Keratinocyte (primary cell): ENCODE results near the gene USP17L13. TPM values are rescaled to one million over a fixed set of nuclear protein-coding genes. Genes with fewer than 3 reads are reported as not detected.
"Not testable (repeated sequence)": the region's sequence is repeated elsewhere in the genome, so short reads cannot be mapped to it uniquely, and the experiment has no call there.

Experiments
- DNase-seq: peaks from one replicate; pipeline ENCODE4 v3.0.0-alpha.2; 2011; ENCODE audit warnings: low read depth, missing footprints, low spot score
- FAIRE-seq: peaks from 2 replicates; lab custom pipeline; 2011; peaks lifted over from hg19 to GRCh38; lab: Jason Lieb, UNC
- H2AFZ ChIP-seq: 2 replicates; pipeline ENCODE4 v1.6.0; 2012; ENCODE audit warnings: low read length, control low read depth, inconsistent platforms; ENCODE audit not compliant: control insufficient read depth
- H3K27ac ChIP-seq: 2 replicates; pipeline ENCODE4 v1.5.1; 2011; ENCODE audit warnings: low read length; ENCODE audit not compliant: control insufficient read depth, insufficient read depth
- H3K27me3 ChIP-seq: 3 replicates; pipeline ENCODE4 v1.6.0; 2011; ENCODE audit warnings: low read length; ENCODE audit not compliant: control insufficient read depth, insufficient read depth; ENCODE audit errors: extremely low read depth
- H3K36me3 ChIP-seq, 2 experiments: 2 replicates in 1 of 2; 3 replicates in 1 of 2; pipeline ENCODE4 v1.5.1; 2011; ENCODE audit warnings: low read length in 2 of 2, mild to moderate bottlenecking in 1 of 2; ENCODE audit not compliant: control insufficient read depth in 2 of 2, insufficient read depth in 2 of 2; ENCODE audit errors: extremely low read depth in 1 of 2
- H3K4me1 ChIP-seq: 3 replicates; pipeline ENCODE4 v1.5.1; 2011; ENCODE audit warnings: low read length; ENCODE audit not compliant: control insufficient read depth, insufficient read depth; ENCODE audit errors: extremely low read depth
- H3K4me2 ChIP-seq: 3 replicates; pipeline ENCODE4 v1.6.0; 2011; ENCODE audit warnings: low read depth, low read length; ENCODE audit not compliant: control insufficient read depth, insufficient read depth; ENCODE audit errors: extremely low read depth
- H3K4me3 ChIP-seq, 3 experiments: fragments of 200-600 bp in 1 of 3; sonication (generic) in 1 of 3; 2 replicates in 2 of 3; 3 replicates in 1 of 3; pipeline ENCODE4 v1.5.1; 2011 to 2016; ENCODE audit warnings: low read length in 3 of 3, mild to moderate bottlenecking in 3 of 3, control low read depth in 2 of 3, inconsistent platforms in 1 of 3, low read depth in 1 of 3, mixed read lengths in 1 of 3, mixed run types in 1 of 3, moderate library complexity in 1 of 3; ENCODE audit not compliant: control insufficient read depth in 2 of 3, insufficient read depth in 2 of 3; ENCODE audit errors: extremely low read depth in 1 of 3
- H3K79me2 ChIP-seq: 2 replicates; pipeline ENCODE4 v1.6.0; 2012; ENCODE audit warnings: low read length; ENCODE audit not compliant: control insufficient read depth, insufficient read depth
- H3K9ac ChIP-seq: 3 replicates; pipeline ENCODE4 v1.6.0; 2011; ENCODE audit warnings: low read length; ENCODE audit not compliant: control insufficient read depth, insufficient read depth; ENCODE audit errors: extremely low read depth
- H3K9me1 ChIP-seq: 3 replicates; pipeline ENCODE4 v1.6.0; 2011; ENCODE audit warnings: low read length; ENCODE audit not compliant: control insufficient read depth, insufficient read depth; ENCODE audit errors: extremely low read depth
- H3K9me3 ChIP-seq: 2 replicates; pipeline ENCODE4 v1.5.1; 2012; ENCODE audit warnings: low read depth, low read length; ENCODE audit not compliant: control insufficient read depth
- H4K20me1 ChIP-seq: 3 replicates; pipeline ENCODE4 v1.6.0; 2011; ENCODE audit warnings: low read length; ENCODE audit not compliant: control insufficient read depth, insufficient read depth; ENCODE audit errors: extremely low read depth
- dilution Hi-C: fragments of 300-500 bp; cut with MboI; formaldehyde crosslinking; loops from one replicate; pipeline ENCODE4 v1.7.0; 2020; ENCODE audit warnings: low sequenced_read_pairs; ENCODE audit not compliant: extremely low pct_ligation_motif_present
- polyA plus RNA-seq, 5 experiments: library from polyadenylated mRNA; depleted of rRNA in 3 of 5; stranded (reverse) in 3 of 5; stranded (forward) in 1 of 5; unstranded in 1 of 5; fragments of >200 nt; gene quantifications; 1 replicate in 1 of 5; 2 replicates in 3 of 5; 3 replicates in 1 of 5; pipeline versions ENCODE4 v1.2.1 to v1.2.3, GENCODE V29; 2011 to 2012; ENCODE audit warnings: missing spikeins in 2 of 5, low read depth in 1 of 5, low replicate concordance in 1 of 5

USP17L13 gene
- polyA plus RNA-seq, 1 donor (not counting 4 experiments of a cell fraction or from before 2014, with no cell fraction given), result not detected

DNA sequence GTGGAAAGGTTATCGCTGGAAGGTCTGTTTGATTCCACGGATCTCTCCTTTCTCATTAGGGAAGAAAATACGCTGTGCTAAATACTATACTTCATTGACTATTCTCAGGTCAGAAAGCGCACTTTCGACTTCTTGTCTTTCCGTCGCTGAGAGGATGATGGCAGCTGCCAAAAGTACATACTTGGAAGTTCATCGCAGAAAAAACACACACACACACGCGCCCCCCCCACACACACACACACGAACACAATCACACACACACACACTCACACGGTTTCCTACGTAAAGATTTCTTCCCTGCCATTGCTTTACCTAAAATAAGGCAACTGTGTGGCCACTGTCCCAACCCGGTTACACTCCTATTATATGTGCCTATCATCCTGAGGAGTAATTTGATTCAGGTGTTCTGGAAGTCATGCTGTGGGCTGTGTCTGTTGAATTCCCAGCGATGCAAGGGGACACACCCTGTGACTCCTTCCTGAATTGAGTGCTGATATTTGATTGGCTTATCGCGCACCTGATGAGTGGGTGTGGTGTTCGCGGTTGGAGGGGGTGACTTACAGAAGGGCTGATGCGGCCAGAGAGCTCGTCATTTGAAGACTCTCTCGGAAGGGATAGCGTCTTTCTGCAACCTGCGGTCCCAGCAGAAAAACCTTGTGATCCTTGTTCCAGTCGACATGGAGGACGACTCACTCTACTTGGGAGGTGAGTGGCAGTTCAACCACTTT lies 23.4 kb downstream of the USP17L13 start, which contains the start of gene USP17L18:
Gene USP17L18 (plus strand): TSS at position 678 of the 728 bp plus-strand sequence. CDS start 0 bp downstream, at position 678.
- dilution Hi-C loops, H3K27ac ChIP-seq, FAIRE-seq, H3K4me2 ChIP-seq, H3K9ac ChIP-seq, H3K79me2 ChIP-seq, H4K20me1 ChIP-seq, H3K36me3 ChIP-seq, H3K4me1 ChIP-seq, H2AFZ ChIP-seq, H3K27me3 ChIP-seq, DNase-seq, H3K9me1 ChIP-seq, H3K4me3 ChIP-seq, H3K9me3 ChIP-seq: not testable (repeated sequence)

DNA sequence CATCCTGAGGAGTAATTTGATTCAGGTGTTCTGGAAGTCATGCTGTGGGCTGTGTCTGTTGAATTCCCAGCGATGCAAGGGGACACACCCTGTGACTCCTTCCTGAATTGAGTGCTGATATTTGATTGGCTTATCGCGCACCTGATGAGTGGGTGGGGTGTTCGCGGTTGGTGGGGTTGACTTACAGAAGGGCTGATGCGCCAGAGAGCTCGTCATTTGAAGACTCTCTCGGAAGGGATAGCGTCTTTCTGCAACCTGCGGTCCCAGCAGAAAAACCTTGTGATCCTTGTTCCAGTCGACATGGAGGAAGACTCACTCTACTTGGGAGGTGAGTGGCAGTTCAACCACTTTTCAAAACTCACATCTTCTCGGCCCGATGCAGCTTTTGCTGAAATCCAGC lies 28.4 kb downstream of the USP17L13 start, which contains the start of gene USP17L19:
Gene USP17L19 (plus strand): TSS at position 301 of the 400 bp plus-strand sequence. CDS start 0 bp downstream, at position 301.
- DNase-seq, H3K9me1 ChIP-seq, H3K9me3 ChIP-seq, H3K27me3 ChIP-seq, H3K4me1 ChIP-seq, H3K4me2 ChIP-seq, H3K36me3 ChIP-seq, FAIRE-seq, H4K20me1 ChIP-seq, dilution Hi-C loops, H3K27ac ChIP-seq, H2AFZ ChIP-seq, H3K79me2 ChIP-seq, H3K4me3 ChIP-seq, H3K9ac ChIP-seq: not testable (repeated sequence)

DNA sequence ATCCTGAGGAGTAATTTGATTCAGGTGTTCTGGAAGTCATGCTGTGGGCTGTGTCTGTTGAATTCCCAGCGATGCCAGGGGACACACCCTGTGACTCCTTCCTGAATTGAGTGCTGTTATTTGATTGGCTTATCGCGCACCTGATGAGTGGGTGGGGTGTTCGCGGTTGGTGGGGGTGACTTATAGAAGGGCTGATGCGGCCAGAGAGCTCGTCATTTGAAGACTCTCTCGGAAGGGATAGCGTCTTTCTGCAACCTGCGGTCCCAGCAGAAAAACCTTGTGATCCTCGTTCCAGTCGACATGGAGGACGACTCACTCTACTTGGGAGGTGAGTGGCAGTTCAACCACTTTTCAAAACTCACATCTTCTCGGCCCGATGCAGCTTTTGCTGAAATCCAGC lies 33.1 kb downstream of the USP17L13 start, which contains the start of gene USP17L20:
Gene USP17L20 (plus strand): TSS at position 301 of the 400 bp plus-strand sequence. CDS start 0 bp downstream, at position 301.
- H2AFZ ChIP-seq, H3K9ac ChIP-seq, dilution Hi-C loops, H3K36me3 ChIP-seq, H3K27ac ChIP-seq, H3K9me3 ChIP-seq, FAIRE-seq, H3K4me1 ChIP-seq, H3K27me3 ChIP-seq, H3K79me2 ChIP-seq, H3K9me1 ChIP-seq, DNase-seq, H3K4me2 ChIP-seq, H4K20me1 ChIP-seq, H3K4me3 ChIP-seq: not testable (repeated sequence)

- H2AFZ ChIP-seq, H3K4me1 ChIP-seq, H3K27ac ChIP-seq, H3K4me3 ChIP-seq, H3K9me3 ChIP-seq, H3K79me2 ChIP-seq, DNase-seq, H3K4me2 ChIP-seq, H4K20me1 ChIP-seq, FAIRE-seq, H3K27me3 ChIP-seq, H3K9ac ChIP-seq, H3K9me1 ChIP-seq, dilution Hi-C loops, H3K36me3 ChIP-seq: not testable (repeated sequence)
Observed at GRCh38 chr4:9262572-9262971, 37.9 kb downstream of the USP17L13 start, which contains the start of gene USP17L21. Gene USP17L21 (plus strand): TSS chr4:9262872. CDS start chr4:9262872, 0 bp downstream.

DNA sequence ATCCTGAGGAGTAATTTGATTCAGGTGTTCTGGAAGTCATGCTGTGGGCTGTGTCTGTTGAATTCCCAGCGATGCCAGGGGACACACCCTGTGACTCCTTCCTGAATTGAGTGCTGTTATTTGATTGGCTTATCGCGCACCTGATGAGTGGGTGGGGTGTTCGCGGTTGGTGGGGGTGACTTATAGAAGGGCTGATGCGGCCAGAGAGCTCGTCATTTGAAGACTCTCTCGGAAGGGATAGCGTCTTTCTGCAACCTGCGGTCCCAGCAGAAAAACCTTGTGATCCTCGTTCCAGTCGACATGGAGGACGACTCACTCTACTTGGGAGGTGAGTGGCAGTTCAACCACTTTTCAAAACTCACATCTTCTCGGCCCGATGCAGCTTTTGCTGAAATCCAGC lies 42.6 kb downstream of the USP17L13 start, which contains the start of gene USP17L22:
Gene USP17L22 (plus strand): TSS at position 301 of the 400 bp plus-strand sequence. CDS start 0 bp downstream, at position 301.
- DNase-seq, H3K36me3 ChIP-seq, H3K27ac ChIP-seq, H3K9me1 ChIP-seq, H4K20me1 ChIP-seq, H3K4me1 ChIP-seq, H3K79me2 ChIP-seq, H3K27me3 ChIP-seq, FAIRE-seq, H2AFZ ChIP-seq, dilution Hi-C loops, H3K4me2 ChIP-seq, H3K9ac ChIP-seq, H3K4me3 ChIP-seq, H3K9me3 ChIP-seq: not testable (repeated sequence)
